HL-60 (cell line): Measurements from ENCODE around the gene STAG3.

Experiments
- POLR2AphosphoS5 ChIP-seq: IDR thresholded peaks from 2 replicates; pipeline ENCODE4 v1.6.1; 2012; ENCODE audit warnings: low read depth
- SPI1 ChIP-seq: IDR thresholded peaks from 2 replicates; pipeline ENCODE4 v1.6.1; 2012; ENCODE audit warnings: low read depth, mild to moderate bottlenecking, borderline replicate concordance
- TF ChIP-seq, protein P1 (sequence below): IDR thresholded peaks from one replicate; pipeline ENCODE4 v1.5.1; 2011; ENCODE audit warnings: low read length, control low read depth, inconsistent platforms; ENCODE audit not compliant: insufficient read depth
- TF ChIP-seq, protein P2 (sequence below): IDR thresholded peaks from 2 replicates; pipeline ENCODE4 v1.6.1; 2012; ENCODE audit warnings: low read depth; ENCODE audit not compliant: insufficient replicate concordance

DNA sequence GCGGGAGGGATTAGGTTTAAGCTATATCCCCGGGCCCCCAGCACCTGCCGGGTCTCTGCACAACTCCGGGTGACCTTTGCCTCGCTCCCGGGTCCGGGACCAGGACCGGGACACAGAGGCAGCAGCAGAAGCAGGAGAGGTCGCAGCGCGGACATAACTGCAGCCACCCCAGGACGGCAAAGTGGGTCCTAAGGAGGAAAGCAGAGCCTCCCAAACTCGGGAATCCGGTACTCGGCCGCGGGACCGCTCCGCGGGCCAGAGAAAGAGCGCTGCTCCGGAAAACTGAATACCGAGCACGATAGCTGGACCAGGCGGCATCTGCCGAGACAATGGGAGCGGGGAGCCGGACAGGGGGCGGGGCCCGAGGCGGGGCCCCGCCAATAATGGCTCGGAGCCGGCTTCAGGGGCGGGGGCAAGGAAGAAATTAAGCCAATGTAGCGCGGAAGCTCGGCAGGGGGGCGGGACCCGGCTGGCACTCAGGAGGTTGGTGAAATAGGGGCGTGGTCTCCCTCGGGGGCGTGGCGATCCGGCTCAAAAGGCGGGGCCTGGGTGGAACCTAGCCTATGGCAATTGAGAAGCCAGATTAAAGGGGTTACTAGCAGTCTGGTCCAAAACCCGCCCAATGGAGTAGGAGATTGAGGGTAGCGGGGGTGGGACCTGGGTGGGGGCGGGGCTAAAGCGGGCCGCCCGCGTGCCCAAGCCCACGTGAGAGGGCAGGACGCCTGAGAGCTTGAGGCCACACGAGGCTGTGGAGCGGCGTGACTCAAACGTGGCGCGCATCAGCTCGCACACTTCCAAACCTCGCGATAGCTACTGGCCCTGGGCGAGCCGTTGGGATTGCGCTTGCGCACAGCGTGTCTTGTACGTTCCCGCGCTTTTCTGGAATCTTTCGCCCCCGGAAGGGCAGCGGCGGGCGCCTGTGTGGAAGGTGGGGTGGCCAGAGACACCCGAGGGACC, at the start of gene STAG3, which contains the start of gene GPC2:
- TF ChIP-seq, protein P1, sequence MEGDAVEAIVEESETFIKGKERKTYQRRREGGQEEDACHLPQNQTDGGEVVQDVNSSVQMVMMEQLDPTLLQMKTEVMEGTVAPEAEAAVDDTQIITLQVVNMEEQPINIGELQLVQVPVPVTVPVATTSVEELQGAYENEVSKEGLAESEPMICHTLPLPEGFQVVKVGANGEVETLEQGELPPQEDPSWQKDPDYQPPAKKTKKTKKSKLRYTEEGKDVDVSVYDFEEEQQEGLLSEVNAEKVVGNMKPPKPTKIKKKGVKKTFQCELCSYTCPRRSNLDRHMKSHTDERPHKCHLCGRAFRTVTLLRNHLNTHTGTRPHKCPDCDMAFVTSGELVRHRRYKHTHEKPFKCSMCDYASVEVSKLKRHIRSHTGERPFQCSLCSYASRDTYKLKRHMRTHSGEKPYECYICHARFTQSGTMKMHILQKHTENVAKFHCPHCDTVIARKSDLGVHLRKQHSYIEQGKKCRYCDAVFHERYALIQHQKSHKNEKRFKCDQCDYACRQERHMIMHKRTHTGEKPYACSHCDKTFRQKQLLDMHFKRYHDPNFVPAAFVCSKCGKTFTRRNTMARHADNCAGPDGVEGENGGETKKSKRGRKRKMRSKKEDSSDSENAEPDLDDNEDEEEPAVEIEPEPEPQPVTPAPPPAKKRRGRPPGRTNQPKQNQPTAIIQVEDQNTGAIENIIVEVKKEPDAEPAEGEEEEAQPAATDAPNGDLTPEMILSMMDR: no peak
- TF ChIP-seq, protein P2, sequence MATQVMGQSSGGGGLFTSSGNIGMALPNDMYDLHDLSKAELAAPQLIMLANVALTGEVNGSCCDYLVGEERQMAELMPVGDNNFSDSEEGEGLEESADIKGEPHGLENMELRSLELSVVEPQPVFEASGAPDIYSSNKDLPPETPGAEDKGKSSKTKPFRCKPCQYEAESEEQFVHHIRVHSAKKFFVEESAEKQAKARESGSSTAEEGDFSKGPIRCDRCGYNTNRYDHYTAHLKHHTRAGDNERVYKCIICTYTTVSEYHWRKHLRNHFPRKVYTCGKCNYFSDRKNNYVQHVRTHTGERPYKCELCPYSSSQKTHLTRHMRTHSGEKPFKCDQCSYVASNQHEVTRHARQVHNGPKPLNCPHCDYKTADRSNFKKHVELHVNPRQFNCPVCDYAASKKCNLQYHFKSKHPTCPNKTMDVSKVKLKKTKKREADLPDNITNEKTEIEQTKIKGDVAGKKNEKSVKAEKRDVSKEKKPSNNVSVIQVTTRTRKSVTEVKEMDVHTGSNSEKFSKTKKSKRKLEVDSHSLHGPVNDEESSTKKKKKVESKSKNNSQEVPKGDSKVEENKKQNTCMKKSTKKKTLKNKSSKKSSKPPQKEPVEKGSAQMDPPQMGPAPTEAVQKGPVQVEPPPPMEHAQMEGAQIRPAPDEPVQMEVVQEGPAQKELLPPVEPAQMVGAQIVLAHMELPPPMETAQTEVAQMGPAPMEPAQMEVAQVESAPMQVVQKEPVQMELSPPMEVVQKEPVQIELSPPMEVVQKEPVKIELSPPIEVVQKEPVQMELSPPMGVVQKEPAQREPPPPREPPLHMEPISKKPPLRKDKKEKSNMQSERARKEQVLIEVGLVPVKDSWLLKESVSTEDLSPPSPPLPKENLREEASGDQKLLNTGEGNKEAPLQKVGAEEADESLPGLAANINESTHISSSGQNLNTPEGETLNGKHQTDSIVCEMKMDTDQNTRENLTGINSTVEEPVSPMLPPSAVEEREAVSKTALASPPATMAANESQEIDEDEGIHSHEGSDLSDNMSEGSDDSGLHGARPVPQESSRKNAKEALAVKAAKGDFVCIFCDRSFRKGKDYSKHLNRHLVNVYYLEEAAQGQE: no peak
- no peak for TF ChIP-seq POLR2AphosphoS5
- no peak for TF ChIP-seq SPI1
